CD8-positive, alpha-beta memory T cell (primary cell): Measurements from ENCODE around the gene MOSPD3. TPM values are rescaled to one million over a fixed set of nuclear protein-coding genes. Genes with fewer than 3 reads are reported as not detected.

Source experiments
- CTCF ChIA-PET: fragments of 350-600 bp; sonication (Branson Sonifier 250); formaldehyde crosslinking; loops from one replicate; lab custom pipeline; 2021; ENCODE audit warnings: antibody characterized with exemption; lab: Charles Lee
- POLR2A ChIA-PET: fragments of 350-600 bp; sonication (Branson Sonifier 250); formaldehyde crosslinking; loops from one replicate; lab custom pipeline; 2021; ENCODE audit warnings: antibody characterized with exemption; lab: Charles Lee
- DNase-seq, 5 donors: peaks; one replicate each; pipeline versions ENCODE4 v3.0.0 to v3.0.0-alpha.2; 2020 to 2022; ENCODE audit warnings: mixed read lengths in 1 of 5
- H3K27ac ChIP-seq: one replicate; pipeline ENCODE4 v1.7.0; 2013; ENCODE audit warnings: low read depth, mild to moderate bottlenecking, low read length, moderate library complexity
- H3K27me3 ChIP-seq: 2 replicates; pipeline ENCODE4 v1.7.0; 2013; ENCODE audit warnings: low read length, mild to moderate bottlenecking; ENCODE audit not compliant: insufficient read depth, poor library complexity, severe bottlenecking
- H3K36me3 ChIP-seq: 2 replicates; pipeline ENCODE4 v1.7.0; 2013; ENCODE audit warnings: mild to moderate bottlenecking, low read length, moderate library complexity; ENCODE audit not compliant: insufficient read depth
- H3K4me1 ChIP-seq: 2 replicates; pipeline ENCODE4 v1.7.0; 2013; ENCODE audit warnings: mild to moderate bottlenecking, low read length, moderate library complexity; ENCODE audit not compliant: insufficient read depth
- H3K4me3 ChIP-seq: 2 replicates; pipeline ENCODE4 v1.7.0; 2013; ENCODE audit warnings: mild to moderate bottlenecking, low read length
- H3K9me3 ChIP-seq: 2 replicates; pipeline ENCODE4 v1.7.0; 2013; ENCODE audit warnings: mild to moderate bottlenecking, low read length
- H3K27ac Mint-ChIP-seq, 8 donors: one replicate each; pipeline ENCODE4 v1.8.0; 2020 to 2021; ENCODE audit warnings: mixed read lengths in 8 of 8, mild to moderate bottlenecking in 6 of 8, inconsistent platforms in 3 of 8, moderate library complexity in 3 of 8
- H3K27me3 Mint-ChIP-seq, 2 donors: one replicate each; pipeline ENCODE4 v1.8.0; 2020 to 2021; ENCODE audit warnings: mixed read lengths in 2 of 2, mild to moderate bottlenecking in 1 of 2, moderate library complexity in 1 of 2
- H3K36me3 Mint-ChIP-seq, 3 donors: one replicate each; pipeline ENCODE4 v1.8.0; 2020 to 2021; ENCODE audit warnings: mixed read lengths in 3 of 3, inconsistent platforms in 1 of 3, mild to moderate bottlenecking in 1 of 3
- H3K4me1 Mint-ChIP-seq, 3 donors: one replicate each; pipeline ENCODE4 v1.8.0; 2020 to 2021; ENCODE audit warnings: mixed read lengths in 3 of 3, inconsistent platforms in 1 of 3, mild to moderate bottlenecking in 1 of 3
- H3K4me3 Mint-ChIP-seq, 7 donors: one replicate each; pipeline ENCODE4 v1.8.0; 2020 to 2021; ENCODE audit warnings: mixed read lengths in 7 of 7, mild to moderate bottlenecking in 6 of 7, moderate library complexity in 4 of 7, inconsistent platforms in 2 of 7
- H3K9me3 Mint-ChIP-seq, 5 donors: one replicate each; pipeline ENCODE4 v1.8.0; 2020 to 2022; ENCODE audit warnings: mixed read lengths in 5 of 5, mild to moderate bottlenecking in 3 of 5, moderate library complexity in 2 of 5, inconsistent platforms in 1 of 5
- polyA plus RNA-seq: library from polyadenylated mRNA; unstranded; fragments of 300-500 nt; fragmentation: Illumina TruSeq; gene quantifications from one replicate; pipeline ENCODE4 v1.2.3, GENCODE V29; 2021
- total RNA-seq, 2 experiments: library from RNA; stranded (reverse); gene quantifications; one replicate each; pipeline ENCODE4 v1.2.3, GENCODE V29; 2021

Gene MOSPD3
- total and polyA plus RNA-seq, 3 experiments from 2014 or later: 16.2 to 29.7 (median 16.3) TPM

GRCh38 chr7:100572281-100572948 lies 39.9 kb upstream of the MOSPD3 start:
- DNase-seq: no peak
- H3K27me3 ChIP-seq: no peaks in the 10 kb centered on the region
- CTCF ChIA-PET: interaction anchor here (1.5 kb wide), 1 partner anchor 9 kb away, joined by 4 read pairs; no protein-coding TSS in a partner anchor
- POLR2A ChIA-PET: interaction anchor here (0.9 to 3.3 kb wide), 2 partner anchors 8 to 12 kb away, joined by 3 to 42 read pairs; partner anchors contain the start of genes FBXO24 and LRCH4
- no peak overlapping the region for H3K27ac ChIP-seq
- Mint-ChIP-seq H3K4me3 (peak overlapping the region in 1 of 7 donors; percentile 9), H3K9me3 (no peaks in the 10 kb centered on the region), H3K27me3 (no peaks in the 10 kb centered on the region), H3K36me3 (peaks cover 0 to 44% (median 2%) of the 10 kb centered on the region in 3 donors), H3K27ac (peak overlapping the region in 6 of 8 donors; percentile 25 to 89 (median 55)), H3K4me1 (peaks cover 23 to 45% (median 30%) of the 10 kb centered on the region in 3 donors)
- H3K36me3 ChIP-seq: peaks cover 24% of the 10 kb centered on the region
- no peaks in the 10 kb centered on the region for H3K9me3 ChIP-seq
- H3K4me1 ChIP-seq: peaks cover 44% of the 10 kb centered on the region
- no peak overlapping the region for H3K4me3 ChIP-seq

GRCh38 chr7:100572949-100573675 lies 39.2 kb upstream of the MOSPD3 start:
- H3K4me1 Mint-ChIP-seq: peaks cover 20 to 39% (median 30%) of the 10 kb centered on the region in 3 donors
- ChIA-PET POLR2A (interaction anchor here (0.9 to 3.3 kb wide), 2 partner anchors 9 to 11 kb away, joined by 3 to 42 read pairs; partner anchors contain the start of genes FBXO24 and LRCH4), CTCF (interaction anchor here (1.5 kb wide), 1 partner anchor 9 kb away, joined by 4 read pairs; no protein-coding TSS in a partner anchor)
- H3K4me3 ChIP-seq: no peak overlapping the region
- H3K27ac ChIP-seq: no peak overlapping the region
- H3K27ac Mint-ChIP-seq: no peak overlapping the region
- no peak overlapping the region for H3K4me3 Mint-ChIP-seq
- peaks cover 0 to 51% (median 2%) of the 10 kb centered on the region in 3 donors for H3K36me3 Mint-ChIP-seq
- no peak for DNase-seq
- peaks cover 37% of the 10 kb centered on the region for H3K4me1 ChIP-seq
- peaks cover 31% of the 10 kb centered on the region for H3K36me3 ChIP-seq
- H3K27me3 ChIP-seq: no peaks in the 10 kb centered on the region
- H3K9me3 ChIP-seq: no peaks in the 10 kb centered on the region
- H3K27me3 Mint-ChIP-seq: no peaks in the 10 kb centered on the region
- no peaks in the 10 kb centered on the region for H3K9me3 Mint-ChIP-seq

GRCh38 chr7:100573691-100574361 lies 38.5 kb upstream of the MOSPD3 start, which contains the start of gene SAP25:
Gene SAP25 (minus strand): TSS chr7:100573900. CDS start chr7:100573742, 158 bp downstream.
- H3K4me1 Mint-ChIP-seq: peaks cover 15 to 32% (median 26%) of the 10 kb centered on the region in 3 donors
- CTCF ChIA-PET: interaction anchor here (1.0 kb wide), 2 partner anchors 10 to 14 kb away, joined by 3 to 5 read pairs; no protein-coding TSS in a partner anchor
- H3K27me3 ChIP-seq: no peaks in the 10 kb centered on the region
- DNase-seq: no peak
- no peak within 1 kb of the TSS for H3K27ac ChIP-seq
- H3K9me3 Mint-ChIP-seq: no peaks in the 10 kb centered on the region
- H3K4me3 ChIP-seq: no peak within 1 kb of the TSS
- H3K27ac Mint-ChIP-seq: no peak within 1 kb of the TSS
- H3K4me1 ChIP-seq: peaks cover 30% of the 10 kb centered on the region
- no peaks in the 10 kb centered on the region for H3K27me3 Mint-ChIP-seq
- POLR2A ChIA-PET: interaction anchor here (0.6 kb wide), 1 partner anchor 104 kb away, joined by 3 read pairs; no protein-coding TSS in a partner anchor
- H3K9me3 ChIP-seq: no peaks in the 10 kb centered on the region
- peaks cover 0 to 57% (median 2%) of the 10 kb centered on the region in 3 donors for H3K36me3 Mint-ChIP-seq
- peaks cover 38% of the 10 kb centered on the region for H3K36me3 ChIP-seq
- no peak within 1 kb of the TSS for H3K4me3 Mint-ChIP-seq

GRCh38 chr7:100574362-100575205 lies 37.8 kb upstream of the MOSPD3 start:
- Histone ChIP-seq H3K4me3 (no peak overlapping the region), H3K9me3 (no peaks in the 10 kb centered on the region), H3K36me3 (peaks cover 42% of the 10 kb centered on the region), H3K27ac (no peak overlapping the region), H3K4me1 (peaks cover 23% of the 10 kb centered on the region), H3K27me3 (no peaks in the 10 kb centered on the region)
- Mint-ChIP-seq H3K27ac (no peak overlapping the region), H3K36me3 (peaks cover 0 to 62% (median 2%) of the 10 kb centered on the region in 3 donors), H3K4me1 (peaks cover 7 to 25% (median 18%) of the 10 kb centered on the region in 3 donors), H3K27me3 (no peaks in the 10 kb centered on the region), H3K4me3 (no peak overlapping the region), H3K9me3 (no peaks in the 10 kb centered on the region)
- ChIA-PET CTCF (interaction anchor here (1.0 kb wide), 2 partner anchors 9 to 15 kb away, joined by 3 to 5 read pairs; no protein-coding TSS in a partner anchor), POLR2A (interaction anchor here (0.6 kb wide), 1 partner anchor 103 kb away, joined by 3 read pairs; no protein-coding TSS in a partner anchor)
- DNase-seq: no peak

DNA sequence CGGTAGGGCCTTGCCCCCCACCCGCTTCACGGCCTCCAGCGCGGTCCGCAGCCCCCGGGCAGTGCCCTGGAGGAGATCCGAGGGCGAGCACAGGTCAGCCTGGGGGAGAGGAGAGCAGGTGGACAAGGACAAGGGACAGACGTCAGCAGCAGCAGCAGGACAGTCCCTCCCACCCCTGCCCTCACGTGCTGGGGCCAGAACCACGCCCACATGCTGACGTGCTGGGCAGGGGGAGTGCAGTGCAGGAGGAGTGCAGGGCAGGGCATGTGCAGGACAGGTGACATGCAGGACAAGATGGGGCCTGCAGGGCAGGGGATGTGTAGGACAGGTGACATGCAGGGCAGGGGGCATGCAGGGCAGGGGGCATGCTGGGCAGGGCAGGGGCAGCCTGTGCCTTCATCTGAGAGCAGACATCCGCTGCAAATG lies 37.1 kb upstream of the MOSPD3 start:
- H3K9me3 Mint-ChIP-seq: no peaks in the 10 kb centered on the region
- no peak overlapping the region for H3K27ac Mint-ChIP-seq
- Histone ChIP-seq H3K36me3 (peaks cover 49% of the 10 kb centered on the region), H3K27me3 (no peaks in the 10 kb centered on the region), H3K27ac (no peak overlapping the region), H3K4me3 (no peak overlapping the region), H3K4me1 (peaks cover 19% of the 10 kb centered on the region), H3K9me3 (no peaks in the 10 kb centered on the region)
- ChIA-PET CTCF (interaction anchor here (1.0 kb wide), 2 partner anchors 8 to 16 kb away, joined by 3 to 5 read pairs; no protein-coding TSS in a partner anchor), POLR2A (no interaction called here)
- DNase-seq: no peak
- H3K4me1 Mint-ChIP-seq: peaks cover 7 to 22% (median 18%) of the 10 kb centered on the region in 3 donors
- H3K27me3 Mint-ChIP-seq: no peaks in the 10 kb centered on the region
- peaks cover 0 to 62% (median 4%) of the 10 kb centered on the region in 3 donors for H3K36me3 Mint-ChIP-seq
- no peak overlapping the region for H3K4me3 Mint-ChIP-seq

GRCh38 chr7:100575746-100576383 lies 36.5 kb upstream of the MOSPD3 start:
- no peaks in the 10 kb centered on the region for H3K9me3 Mint-ChIP-seq
- no peak overlapping the region for H3K4me3 Mint-ChIP-seq
- Histone ChIP-seq H3K36me3 (peaks cover 55% of the 10 kb centered on the region), H3K4me3 (no peak overlapping the region), H3K27me3 (no peaks in the 10 kb centered on the region), H3K9me3 (no peaks in the 10 kb centered on the region), H3K27ac (no peak overlapping the region), H3K4me1 (peaks cover 19% of the 10 kb centered on the region)
- no peak overlapping the region for H3K27ac Mint-ChIP-seq
- CTCF ChIA-PET: interaction anchor here (2.0 to 4.1 kb wide), 2 partner anchors 12 to 16 kb away, joined by 6 to 19 read pairs; no protein-coding TSS in a partner anchor
- peaks cover 0 to 62% (median 4%) of the 10 kb centered on the region in 3 donors for H3K36me3 Mint-ChIP-seq
- no peaks in the 10 kb centered on the region for H3K27me3 Mint-ChIP-seq
- DNase-seq: no peak
- H3K4me1 Mint-ChIP-seq: peaks cover 6 to 17% (median 16%) of the 10 kb centered on the region in 3 donors
- POLR2A ChIA-PET: no interaction called here
